Neural cell (in vitro differentiated cells): Measurements from ENCODE around the gene C5. TPM values are rescaled to one million over a fixed set of nuclear protein-coding genes. Genes with fewer than 3 reads are reported as not detected.

Experiments
- H2AFZ ChIP-seq: fragments of 200-600, 300-800 bp; sonication (generic), shearing (Covaris generic); 2 replicates; pipeline ENCODE4 v1.6.0; 2014; ENCODE audit warnings: low read depth, mild to moderate bottlenecking, antibody characterized with exemption, low read length, moderate library complexity
- H3F3A ChIP-seq: fragments of 200-600 bp; shearing (Covaris generic); 2 replicates; pipeline ENCODE4 v1.6.1; 2016; ENCODE audit warnings: mild to moderate bottlenecking, moderate library complexity, mixed read lengths, antibody characterized with exemption, low read length; ENCODE audit not compliant: insufficient read depth, poor library complexity, severe bottlenecking
- H3K27ac ChIP-seq: fragments of 200-600, 300-800 bp; sonication (generic), shearing (Covaris generic); 2 replicates; pipeline ENCODE4 v1.5.1; 2014; ENCODE audit warnings: mild to moderate bottlenecking, low read length, moderate library complexity
- H3K27me3 ChIP-seq: fragments of 300-800, 200-600 bp; sonication (generic), shearing (Covaris generic); 2 replicates; pipeline ENCODE4 v1.6.0; 2014; ENCODE audit warnings: mild to moderate bottlenecking, low read depth, low read length, moderate library complexity; ENCODE audit not compliant: insufficient read depth
- H3K36me3 ChIP-seq: fragments of 300-800, 200-600 bp; sonication (generic), shearing (Covaris generic); 2 replicates; pipeline ENCODE4 v1.5.1; 2014; ENCODE audit warnings: mild to moderate bottlenecking, antibody characterized with exemption, low read length, moderate library complexity; ENCODE audit not compliant: insufficient read depth
- H3K4me2 ChIP-seq: fragments of 300-800, 200-600 bp; sonication (generic), shearing (Covaris generic); 2 replicates; pipeline ENCODE4 v1.6.0; 2014; ENCODE audit warnings: mild to moderate bottlenecking, low read length
- H3K4me3 ChIP-seq: fragments of 300-800, 200-600 bp; sonication (generic), shearing (Covaris generic); 2 replicates; pipeline ENCODE4 v1.5.1; 2014; ENCODE audit warnings: mild to moderate bottlenecking, low read length, moderate library complexity
- H3K79me2 ChIP-seq: fragments of 200-600 bp; shearing (Covaris generic); replicated peaks from 2 replicates; pipeline ENCODE4 v1.6.0; 2014; ENCODE audit warnings: mild to moderate bottlenecking, low read length, moderate library complexity; ENCODE audit not compliant: insufficient read depth
- H3K9ac ChIP-seq: fragments of 300-800, 200-600 bp; sonication (generic), shearing (Covaris generic); 2 replicates; pipeline ENCODE4 v1.6.1; 2016; ENCODE audit warnings: mild to moderate bottlenecking, low read length, mixed read lengths
- H3K9me2 ChIP-seq: fragments of 200-600 bp; shearing (Covaris generic); 2 replicates; pipeline ENCODE4 v1.6.1; 2016; ENCODE audit warnings: mild to moderate bottlenecking, low read length, mixed read lengths; ENCODE audit not compliant: insufficient read depth
- H3K9me3 ChIP-seq: fragments of 200-600, 300-800 bp; sonication (generic), shearing (Covaris generic); 2 replicates; pipeline ENCODE4 v1.6.1; 2016; ENCODE audit warnings: mild to moderate bottlenecking, mixed run types, low read length, moderate library complexity, mixed read lengths
- H4K20me1 ChIP-seq: fragments of 200-600 bp; shearing (Covaris generic); 2 replicates; pipeline ENCODE4 v1.6.1; 2016; ENCODE audit warnings: mild to moderate bottlenecking, mixed run types; ENCODE audit not compliant: insufficient read depth
- EP300 ChIP-seq: fragments of 450-650 bp; conservative IDR thresholded peaks from 2 replicates; pipeline ENCODE4 v1.6.1; 2014; ENCODE audit warnings: antibody characterized with exemption, mild to moderate bottlenecking, moderate library complexity; ENCODE audit not compliant: poor library complexity, severe bottlenecking
- EZH2 ChIP-seq: fragments of 200-600, 300-800 bp; shearing (Covaris generic), sonication (generic); IDR thresholded peaks from 2 replicates; pipeline ENCODE4 v1.6.1; 2014; ENCODE audit warnings: antibody characterized with exemption, low read length, borderline replicate concordance, mild to moderate bottlenecking; ENCODE audit not compliant: insufficient read depth, poor library complexity, severe bottlenecking
- MXI1 ChIP-seq: fragments of 450-650 bp; conservative IDR thresholded peaks from 2 replicates; pipeline ENCODE4 v1.6.1; 2014; ENCODE audit warnings: antibody characterized with exemption, mild to moderate bottlenecking; ENCODE audit not compliant: poor library complexity, severe bottlenecking
- POLR2AphosphoS5 ChIP-seq: IDR thresholded peaks from 2 replicates; pipeline ENCODE4 v1.6.1; 2012
- RAD21 ChIP-seq: fragments of 450-650 bp; conservative IDR thresholded peaks from 2 replicates; pipeline ENCODE4 v1.6.1; 2014; ENCODE audit warnings: antibody characterized with exemption, mild to moderate bottlenecking, moderate library complexity
- SMC3 ChIP-seq: fragments of 450-650 bp; conservative IDR thresholded peaks from 2 replicates; pipeline ENCODE4 v1.6.1; 2014; ENCODE audit warnings: antibody characterized with exemption, mild to moderate bottlenecking, moderate library complexity; ENCODE audit not compliant: poor library complexity
- TAF1 ChIP-seq: IDR thresholded peaks from 2 replicates; pipeline ENCODE4 v1.6.1; 2012; ENCODE audit warnings: low read depth
- polyA plus RNA-seq: library from polyadenylated mRNA; depleted of rRNA; stranded (reverse); fragments of >200 nt; gene quantifications from 2 replicates; pipeline ENCODE4 v1.2.3, GENCODE V29; 2014
- TF ChIP-seq, protein P1 (sequence below): fragments of 450-650 bp; IDR thresholded peaks from 2 replicates; pipeline ENCODE4 v1.5.1; 2014; ENCODE audit warnings: antibody characterized with exemption, mild to moderate bottlenecking, moderate library complexity; ENCODE audit not compliant: poor library complexity, severe bottlenecking
- TF ChIP-seq, protein P2 (sequence below): IDR thresholded peaks from 2 replicates; pipeline ENCODE4 v1.6.1; 2012; ENCODE audit warnings: borderline replicate concordance

Gene C5
- polyA plus RNA-seq, 1 donor from 2014 or later = 3.8 TPM

DNA sequence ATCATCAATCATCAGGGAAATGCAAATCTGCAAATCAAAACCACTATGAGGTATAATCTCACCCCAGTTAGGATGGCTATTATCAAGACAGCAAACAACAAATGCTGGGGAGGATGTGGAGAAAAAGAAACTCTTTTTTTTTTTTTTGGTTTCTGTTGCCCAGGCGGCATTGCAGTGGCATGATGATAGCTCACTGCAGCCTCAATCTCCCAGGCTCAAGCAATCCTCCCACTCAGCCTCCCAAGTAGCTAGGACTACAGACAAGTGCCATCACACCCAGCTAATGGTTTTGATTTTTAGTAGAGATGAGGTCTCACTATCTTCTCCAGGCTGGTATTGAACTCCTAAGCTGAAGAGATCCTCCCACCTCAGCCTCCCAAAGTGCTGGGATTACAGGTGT, 19.3 kb upstream of the C5 start:
- H3K9ac ChIP-seq = no peak overlapping the region
- no peak overlapping the region for H2AFZ ChIP-seq
- no peaks in the 10 kb centered on the region for H3K9me2 ChIP-seq
- no peak for TF ChIP-seq TAF1
- no peak for TF ChIP-seq SMC3
- TF ChIP-seq, protein P1, sequence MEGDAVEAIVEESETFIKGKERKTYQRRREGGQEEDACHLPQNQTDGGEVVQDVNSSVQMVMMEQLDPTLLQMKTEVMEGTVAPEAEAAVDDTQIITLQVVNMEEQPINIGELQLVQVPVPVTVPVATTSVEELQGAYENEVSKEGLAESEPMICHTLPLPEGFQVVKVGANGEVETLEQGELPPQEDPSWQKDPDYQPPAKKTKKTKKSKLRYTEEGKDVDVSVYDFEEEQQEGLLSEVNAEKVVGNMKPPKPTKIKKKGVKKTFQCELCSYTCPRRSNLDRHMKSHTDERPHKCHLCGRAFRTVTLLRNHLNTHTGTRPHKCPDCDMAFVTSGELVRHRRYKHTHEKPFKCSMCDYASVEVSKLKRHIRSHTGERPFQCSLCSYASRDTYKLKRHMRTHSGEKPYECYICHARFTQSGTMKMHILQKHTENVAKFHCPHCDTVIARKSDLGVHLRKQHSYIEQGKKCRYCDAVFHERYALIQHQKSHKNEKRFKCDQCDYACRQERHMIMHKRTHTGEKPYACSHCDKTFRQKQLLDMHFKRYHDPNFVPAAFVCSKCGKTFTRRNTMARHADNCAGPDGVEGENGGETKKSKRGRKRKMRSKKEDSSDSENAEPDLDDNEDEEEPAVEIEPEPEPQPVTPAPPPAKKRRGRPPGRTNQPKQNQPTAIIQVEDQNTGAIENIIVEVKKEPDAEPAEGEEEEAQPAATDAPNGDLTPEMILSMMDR = no peak
- no peak for TF ChIP-seq EZH2
- TF ChIP-seq EP300 = no peak
- TF ChIP-seq POLR2AphosphoS5 = no peak
- no peak for TF ChIP-seq RAD21
- no peak for TF ChIP-seq MXI1
- H3K4me3 ChIP-seq = no peak overlapping the region
- no peaks in the 10 kb centered on the region for H3F3A ChIP-seq
- H3K27ac ChIP-seq = no peak overlapping the region
- no peaks in the 10 kb centered on the region for H3K79me2 ChIP-seq
- H3K36me3 ChIP-seq = no peaks in the 10 kb centered on the region
- no peaks in the 10 kb centered on the region for H4K20me1 ChIP-seq
- H3K4me2 ChIP-seq = no peak overlapping the region
- no peaks in the 10 kb centered on the region for H3K27me3 ChIP-seq
- no peaks in the 10 kb centered on the region for H3K9me3 ChIP-seq

DNA sequence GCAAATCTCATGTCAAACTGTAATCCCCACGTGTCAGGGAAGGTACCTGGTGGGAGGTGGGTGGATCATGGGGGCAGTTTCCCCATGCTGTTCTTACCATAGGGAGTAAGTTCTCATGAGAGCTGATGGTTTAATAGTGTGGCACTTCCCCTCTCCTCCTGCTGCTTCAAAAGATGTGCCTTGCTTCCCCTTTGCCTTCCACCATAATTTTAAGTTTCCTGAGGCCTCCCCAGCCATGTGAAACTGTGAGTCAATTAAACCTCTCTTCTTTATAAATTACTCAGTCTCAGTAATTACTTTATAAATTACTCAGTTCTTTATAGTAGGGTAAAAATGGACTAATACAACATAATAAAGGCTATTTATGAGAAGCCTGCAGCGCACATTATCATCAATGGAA, 17.6 kb upstream of the C5 start:
- TF ChIP-seq, protein P1 = no peak
- TF ChIP-seq TAF1 = no peak
- TF ChIP-seq POLR2AphosphoS5 = no peak
- TF ChIP-seq, protein P2, sequence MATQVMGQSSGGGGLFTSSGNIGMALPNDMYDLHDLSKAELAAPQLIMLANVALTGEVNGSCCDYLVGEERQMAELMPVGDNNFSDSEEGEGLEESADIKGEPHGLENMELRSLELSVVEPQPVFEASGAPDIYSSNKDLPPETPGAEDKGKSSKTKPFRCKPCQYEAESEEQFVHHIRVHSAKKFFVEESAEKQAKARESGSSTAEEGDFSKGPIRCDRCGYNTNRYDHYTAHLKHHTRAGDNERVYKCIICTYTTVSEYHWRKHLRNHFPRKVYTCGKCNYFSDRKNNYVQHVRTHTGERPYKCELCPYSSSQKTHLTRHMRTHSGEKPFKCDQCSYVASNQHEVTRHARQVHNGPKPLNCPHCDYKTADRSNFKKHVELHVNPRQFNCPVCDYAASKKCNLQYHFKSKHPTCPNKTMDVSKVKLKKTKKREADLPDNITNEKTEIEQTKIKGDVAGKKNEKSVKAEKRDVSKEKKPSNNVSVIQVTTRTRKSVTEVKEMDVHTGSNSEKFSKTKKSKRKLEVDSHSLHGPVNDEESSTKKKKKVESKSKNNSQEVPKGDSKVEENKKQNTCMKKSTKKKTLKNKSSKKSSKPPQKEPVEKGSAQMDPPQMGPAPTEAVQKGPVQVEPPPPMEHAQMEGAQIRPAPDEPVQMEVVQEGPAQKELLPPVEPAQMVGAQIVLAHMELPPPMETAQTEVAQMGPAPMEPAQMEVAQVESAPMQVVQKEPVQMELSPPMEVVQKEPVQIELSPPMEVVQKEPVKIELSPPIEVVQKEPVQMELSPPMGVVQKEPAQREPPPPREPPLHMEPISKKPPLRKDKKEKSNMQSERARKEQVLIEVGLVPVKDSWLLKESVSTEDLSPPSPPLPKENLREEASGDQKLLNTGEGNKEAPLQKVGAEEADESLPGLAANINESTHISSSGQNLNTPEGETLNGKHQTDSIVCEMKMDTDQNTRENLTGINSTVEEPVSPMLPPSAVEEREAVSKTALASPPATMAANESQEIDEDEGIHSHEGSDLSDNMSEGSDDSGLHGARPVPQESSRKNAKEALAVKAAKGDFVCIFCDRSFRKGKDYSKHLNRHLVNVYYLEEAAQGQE = no peak
- no peak for TF ChIP-seq RAD21
- TF ChIP-seq SMC3 = no peak
- TF ChIP-seq EZH2 = no peak
- TF ChIP-seq EP300 = no peak
- no peak for TF ChIP-seq MXI1
- no peaks in the 10 kb centered on the region for H3F3A ChIP-seq
- H3K27me3 ChIP-seq = no peaks in the 10 kb centered on the region
- H4K20me1 ChIP-seq = no peaks in the 10 kb centered on the region
- H3K9me3 ChIP-seq = no peaks in the 10 kb centered on the region
- H3K4me2 ChIP-seq = no peak overlapping the region
- no peaks in the 10 kb centered on the region for H3K36me3 ChIP-seq
- no peak overlapping the region for H3K27ac ChIP-seq
- H3K79me2 ChIP-seq = no peaks in the 10 kb centered on the region
- no peak overlapping the region for H3K4me3 ChIP-seq
- H3K9me2 ChIP-seq = no peaks in the 10 kb centered on the region
- H2AFZ ChIP-seq = no peak overlapping the region
- no peak overlapping the region for H3K9ac ChIP-seq
